ENCODE measurements around the gene KRTAP19-8. TPM values are rescaled to one million over a fixed set of nuclear protein-coding genes. Genes with fewer than 3 reads are reported as not detected.

The KRTAP19-8 gene
- total RNA-seq, 4 donors from 2014 or later = not detected

DNA sequence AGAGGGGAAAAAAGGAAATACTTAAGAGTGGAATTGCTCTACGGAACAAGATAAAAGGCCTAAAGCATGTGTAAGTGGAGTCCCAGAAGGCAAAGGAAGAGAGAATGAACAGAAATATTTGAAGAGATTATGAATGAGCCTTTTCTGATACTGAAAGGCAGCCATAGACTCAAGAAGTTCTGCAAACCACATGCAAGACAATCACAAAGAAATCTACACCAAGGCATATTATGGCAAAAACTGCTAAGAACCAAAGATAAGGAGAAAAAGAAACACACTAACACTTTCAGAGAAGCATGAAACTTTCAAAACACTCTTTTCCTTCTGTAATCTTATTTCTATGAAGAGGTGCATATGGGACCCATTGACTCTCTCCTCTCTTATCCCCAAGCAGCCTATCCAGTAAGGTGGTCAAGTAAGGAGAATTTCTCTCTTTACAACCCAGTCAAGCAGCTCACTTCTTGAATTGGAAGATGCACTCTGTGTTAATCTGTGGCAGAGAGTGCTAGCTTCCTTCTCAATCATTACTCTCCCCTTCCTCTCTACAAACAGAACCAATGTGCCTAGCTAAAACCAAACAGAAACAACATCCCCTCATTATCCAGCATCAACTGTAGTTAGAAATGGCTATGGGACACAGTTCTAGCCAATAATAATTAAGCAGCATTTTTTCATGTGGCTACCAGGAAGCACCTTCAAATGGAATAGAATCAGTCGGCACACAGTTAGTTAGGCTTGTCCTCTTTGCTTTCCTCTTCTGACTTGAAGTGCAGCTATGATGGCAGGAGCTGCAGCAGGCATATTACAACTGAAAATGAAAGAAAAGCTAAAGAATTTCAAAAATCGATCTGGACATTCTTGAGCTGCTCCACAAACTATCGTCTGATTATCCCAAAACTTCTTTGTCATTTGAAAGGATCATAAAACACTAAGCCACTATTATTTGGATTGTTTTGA is 25.9 kb downstream of the KRTAP19-8 start:
- no peaks in the 10 kb centered on the region for H3K9me3 ChIP-seq
- H3K27me3 ChIP-seq = no peaks in the 10 kb centered on the region
- TF ChIP-seq POLR2A (IDR thresholded peaks at IDR 0.05) (no peak), CTCF (IDR thresholded peaks at IDR 0.05) (no peak)
- H3K4me1 ChIP-seq = no peaks in the 10 kb centered on the region
- no peak for DNase-seq
- H3K36me3 ChIP-seq = no peaks in the 10 kb centered on the region
- intact Hi-C loops (cut with DNase I; ENCODE audit: low total_unique reads) = no loop called here
- H3K27ac ChIP-seq = no peak overlapping the region
- no peak overlapping the region for H3K4me3 ChIP-seq

- H3K27ac ChIP-seq = no peak overlapping the region
- no peak overlapping the region for H3K4me3 ChIP-seq
- no peaks in the 10 kb centered on the region for H3K27me3 ChIP-seq
- TF ChIP-seq POLR2A (IDR thresholded peaks at IDR 0.05) (no peak), CTCF (IDR thresholded peaks at IDR 0.05) (no peak)
- no peak for DNase-seq
- no peaks in the 10 kb centered on the region for H3K36me3 ChIP-seq
- H3K4me1 ChIP-seq = no peaks in the 10 kb centered on the region
- intact Hi-C loops (cut with DNase I; ENCODE audit: low total_unique reads) = no loop called here
- H3K9me3 ChIP-seq = no peaks in the 10 kb centered on the region
Measured at GRCh38 chr21:31011412-31011811, 26.9 kb downstream of the KRTAP19-8 start.

- Histone ChIP-seq H3K27ac (no peak overlapping the region), H3K27me3 (no peaks in the 10 kb centered on the region), H3K4me1 (no peaks in the 10 kb centered on the region), H3K4me3 (no peak overlapping the region), H3K9me3 (no peaks in the 10 kb centered on the region), H3K36me3 (no peaks in the 10 kb centered on the region)
- TF ChIP-seq POLR2A (IDR thresholded peaks at IDR 0.05) = no peak
- no peak for TF ChIP-seq CTCF (IDR thresholded peaks at IDR 0.05)
- intact Hi-C loops (cut with DNase I; ENCODE audit: low total_unique reads) = no loop called here
- DNase-seq = no peak
Measured at GRCh38 chr21:31008355-31008754, 29.9 kb downstream of the KRTAP19-8 start.

DNA sequence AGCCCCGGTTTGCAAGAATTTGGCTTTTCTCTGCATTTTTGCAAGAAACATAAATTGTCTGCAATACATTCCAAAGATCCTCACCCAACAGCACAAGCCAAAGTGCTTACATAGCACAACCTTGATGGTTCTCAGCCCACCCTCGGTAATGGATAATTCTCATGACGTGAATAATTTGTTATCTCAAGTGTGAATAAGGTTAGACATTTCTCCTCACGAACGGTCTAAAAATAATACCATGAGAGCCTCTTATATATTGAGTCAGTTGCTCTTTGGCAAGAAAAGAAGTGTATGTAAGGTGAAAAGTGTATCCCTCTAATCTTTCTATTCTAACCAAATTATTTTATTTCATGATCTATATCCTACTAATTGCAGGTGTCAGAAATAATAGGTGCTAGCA is 33.3 kb downstream of the KRTAP19-8 start:
- no peak overlapping the region for H3K27ac ChIP-seq
- DNase-seq = no peak
- H3K4me3 ChIP-seq = no peak overlapping the region
- no peak for TF ChIP-seq CTCF (IDR thresholded peaks at IDR 0.05)
- no peak for TF ChIP-seq POLR2A (IDR thresholded peaks at IDR 0.05)
- H3K36me3 ChIP-seq = no peaks in the 10 kb centered on the region
- H3K9me3 ChIP-seq = no peaks in the 10 kb centered on the region
- H3K27me3 ChIP-seq = no peaks in the 10 kb centered on the region
- intact Hi-C loops (cut with DNase I; ENCODE audit: low total_unique reads) = no loop called here
- H3K4me1 ChIP-seq = no peaks in the 10 kb centered on the region

GRCh38 chr21:31003471-31003870 is 34.8 kb downstream of the KRTAP19-8 start:
- Histone ChIP-seq H3K9me3 (no peaks in the 10 kb centered on the region), H3K36me3 (no peaks in the 10 kb centered on the region), H3K4me1 (no peaks in the 10 kb centered on the region), H3K27ac (no peak overlapping the region), H3K4me3 (no peak overlapping the region), H3K27me3 (no peaks in the 10 kb centered on the region)
- no peak for DNase-seq
- intact Hi-C loops (cut with DNase I; ENCODE audit: low total_unique reads) = no loop called here
- no peak for TF ChIP-seq CTCF (IDR thresholded peaks at IDR 0.05)
- no peak for TF ChIP-seq POLR2A (IDR thresholded peaks at IDR 0.05)

Data from uterus (tissue), 4 donors.